HEK293 (cell line): Measurements from ENCODE around the gene MLX.

ENCODE experiments used
- BCL11B ChIP-seq: fragments of 450-650 bp; formaldehyde crosslinking; IDR thresholded peaks from 2 replicates; pipeline ENCODE4 v1.5.1; 2016; ENCODE audit warnings: low read depth, missing biosample characterization, missing genetic modification characterization
- INSM2 ChIP-seq: fragments of 450-650 bp; formaldehyde crosslinking; IDR thresholded peaks from 2 replicates; pipeline ENCODE4 v1.5.1; 2016; ENCODE audit warnings: missing biosample characterization, missing genetic modification characterization
- MZF1 ChIP-seq: fragments of 450-650 bp; formaldehyde crosslinking; IDR thresholded peaks from 2 replicates; pipeline ENCODE4 v1.5.1; 2017; ENCODE audit warnings: missing biosample characterization, missing genetic modification characterization, borderline replicate concordance
- OSR2 ChIP-seq: fragments of 450-650 bp; formaldehyde crosslinking; IDR thresholded peaks from 2 replicates; pipeline ENCODE4 v1.5.1; 2016; ENCODE audit warnings: missing biosample characterization, missing genetic modification characterization
- PRDM4 ChIP-seq: fragments of 450-650 bp; formaldehyde crosslinking; IDR thresholded peaks from 2 replicates; pipeline ENCODE4 v1.5.1; 2017; ENCODE audit warnings: missing biosample characterization, missing genetic modification characterization
- SCRT1 ChIP-seq: fragments of 450-650 bp; formaldehyde crosslinking; IDR thresholded peaks from 2 replicates; pipeline ENCODE4 v1.5.1; 2016; ENCODE audit warnings: missing biosample characterization, missing genetic modification characterization, borderline replicate concordance
- SCRT2 ChIP-seq: fragments of 450-650 bp; formaldehyde crosslinking; IDR thresholded peaks from 2 replicates; pipeline ENCODE4 v1.5.1; 2016; ENCODE audit warnings: missing biosample characterization, missing genetic modification characterization
- ZBTB17 ChIP-seq: fragments of 450-650 bp; formaldehyde crosslinking; IDR thresholded peaks from 2 replicates; pipeline ENCODE4 v1.5.1; 2016; ENCODE audit warnings: missing biosample characterization, missing genetic modification characterization
- ZNF114 ChIP-seq: fragments of 450-650 bp; formaldehyde crosslinking; IDR thresholded peaks from 2 replicates; pipeline ENCODE4 v1.5.0; 2017; ENCODE audit warnings: missing biosample characterization, missing genetic modification characterization
- ZNF214 ChIP-seq: fragments of 450-650 bp; formaldehyde crosslinking; IDR thresholded peaks from 2 replicates; pipeline ENCODE4 v1.5.1; 2017; ENCODE audit warnings: missing biosample characterization, mild to moderate bottlenecking, missing genetic modification characterization, borderline replicate concordance
- ZNF248 ChIP-seq: fragments of 450-650 bp; formaldehyde crosslinking; IDR thresholded peaks from 2 replicates; pipeline ENCODE4 v1.5.1; 2017; ENCODE audit warnings: missing biosample characterization, missing genetic modification characterization
- ZNF311 ChIP-seq: fragments of 450-650 bp; formaldehyde crosslinking; IDR thresholded peaks from 2 replicates; pipeline ENCODE4 v1.5.1; 2017; ENCODE audit warnings: missing biosample characterization, missing genetic modification characterization, borderline replicate concordance
- ZNF341 ChIP-seq: fragments of 450-650 bp; formaldehyde crosslinking; IDR thresholded peaks from 2 replicates; pipeline ENCODE4; 2016; ENCODE audit warnings: low read depth, missing biosample characterization, missing genetic modification characterization
- ZNF501 ChIP-seq: fragments of 450-650 bp; formaldehyde crosslinking; IDR thresholded peaks from 2 replicates; pipeline ENCODE4 v1.5.1; 2016; ENCODE audit warnings: missing biosample characterization, missing genetic modification characterization
- ZNF677 ChIP-seq: fragments of 450-650 bp; IDR thresholded peaks from 2 replicates; pipeline ENCODE4 v1.5.0; 2018; ENCODE audit warnings: missing biosample characterization, mild to moderate bottlenecking, missing genetic modification characterization, moderate library complexity
- TF ChIP-seq, protein P1 (sequence below): fragments of 450-650 bp; formaldehyde crosslinking; conservative IDR thresholded peaks from 2 replicates; pipeline ENCODE4 v1.5.1; 2016; ENCODE audit warnings: low read depth, missing biosample characterization, missing genetic modification characterization
- TF ChIP-seq, protein P2 (sequence below): fragments of 450-650 bp; formaldehyde crosslinking; IDR thresholded peaks from 2 replicates; pipeline ENCODE4 v1.5.1; 2016; ENCODE audit warnings: missing biosample characterization, missing genetic modification characterization

Gene MLX

GRCh38 chr17:42561897-42562387, 5.0 kb upstream of the MLX start, which contains the start of gene COASY (continued):
- TF ChIP-seq MZF1 (tag by site-specific recombination) (no peak), ZNF341 (peak; percentile 64), OSR2 (tag by site-specific recombination) (no peak), SCRT1 (tag by site-specific recombination) (no peak), ZBTB17 (peak; percentile 95), ZNF248 (tag by site-specific recombination) (no peak), SCRT2 (tag by site-specific recombination) (no peak), PRDM4 (tag by site-specific recombination) (peak; percentile 16; the same call in 1 of the 2 replicates), INSM2 (peak; percentile 75), ZNF501 (tag by site-specific recombination) (peak; percentile 70; the same call in 1 of the 2 replicates), ZNF214 (no peak), ZNF114 (tag by site-specific recombination) (no peak), BCL11B (tag by site-specific recombination) (no peak), ZNF677 (tag by site-specific recombination) (no peak), ZNF311 (tag by site-specific recombination) (no peak)
- TF ChIP-seq, protein P1, sequence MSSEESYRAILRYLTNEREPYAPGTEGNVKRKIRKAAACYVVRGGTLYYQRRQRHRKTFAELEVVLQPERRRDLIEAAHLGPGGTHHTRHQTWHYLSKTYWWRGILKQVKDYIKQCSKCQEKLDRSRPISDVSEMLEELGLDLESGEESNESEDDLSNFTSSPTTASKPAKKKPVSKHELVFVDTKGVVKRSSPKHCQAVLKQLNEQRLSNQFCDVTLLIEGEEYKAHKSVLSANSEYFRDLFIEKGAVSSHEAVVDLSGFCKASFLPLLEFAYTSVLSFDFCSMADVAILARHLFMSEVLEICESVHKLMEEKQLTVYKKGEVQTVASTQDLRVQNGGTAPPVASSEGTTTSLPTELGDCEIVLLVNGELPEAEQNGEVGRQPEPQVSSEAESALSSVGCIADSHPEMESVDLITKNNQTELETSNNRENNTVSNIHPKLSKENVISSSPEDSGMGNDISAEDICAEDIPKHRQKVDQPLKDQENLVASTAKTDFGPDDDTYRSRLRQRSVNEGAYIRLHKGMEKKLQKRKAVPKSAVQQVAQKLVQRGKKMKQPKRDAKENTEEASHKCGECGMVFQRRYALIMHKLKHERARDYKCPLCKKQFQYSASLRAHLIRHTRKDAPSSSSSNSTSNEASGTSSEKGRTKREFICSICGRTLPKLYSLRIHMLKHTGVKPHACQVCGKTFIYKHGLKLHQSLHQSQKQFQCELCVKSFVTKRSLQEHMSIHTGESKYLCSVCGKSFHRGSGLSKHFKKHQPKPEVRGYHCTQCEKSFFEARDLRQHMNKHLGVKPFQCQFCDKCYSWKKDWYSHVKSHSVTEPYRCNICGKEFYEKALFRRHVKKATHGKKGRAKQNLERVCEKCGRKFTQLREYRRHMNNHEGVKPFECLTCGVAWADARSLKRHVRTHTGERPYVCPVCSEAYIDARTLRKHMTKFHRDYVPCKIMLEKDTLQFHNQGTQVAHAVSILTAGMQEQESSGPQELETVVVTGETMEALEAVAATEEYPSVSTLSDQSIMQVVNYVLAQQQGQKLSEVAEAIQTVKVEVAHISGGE (tag by site-specific recombination) = peak; percentile 93
- TF ChIP-seq, protein P2, sequence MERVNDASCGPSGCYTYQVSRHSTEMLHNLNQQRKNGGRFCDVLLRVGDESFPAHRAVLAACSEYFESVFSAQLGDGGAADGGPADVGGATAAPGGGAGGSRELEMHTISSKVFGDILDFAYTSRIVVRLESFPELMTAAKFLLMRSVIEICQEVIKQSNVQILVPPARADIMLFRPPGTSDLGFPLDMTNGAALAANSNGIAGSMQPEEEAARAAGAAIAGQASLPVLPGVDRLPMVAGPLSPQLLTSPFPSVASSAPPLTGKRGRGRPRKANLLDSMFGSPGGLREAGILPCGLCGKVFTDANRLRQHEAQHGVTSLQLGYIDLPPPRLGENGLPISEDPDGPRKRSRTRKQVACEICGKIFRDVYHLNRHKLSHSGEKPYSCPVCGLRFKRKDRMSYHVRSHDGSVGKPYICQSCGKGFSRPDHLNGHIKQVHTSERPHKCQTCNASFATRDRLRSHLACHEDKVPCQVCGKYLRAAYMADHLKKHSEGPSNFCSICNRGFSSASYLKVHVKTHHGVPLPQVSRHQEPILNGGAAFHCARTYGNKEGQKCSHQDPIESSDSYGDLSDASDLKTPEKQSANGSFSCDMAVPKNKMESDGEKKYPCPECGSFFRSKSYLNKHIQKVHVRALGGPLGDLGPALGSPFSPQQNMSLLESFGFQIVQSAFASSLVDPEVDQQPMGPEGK (tag by site-specific recombination) = peak; percentile 48; the same call in 1 of the 2 replicates
